ENCODE results near the gene YPEL2.

DNA sequence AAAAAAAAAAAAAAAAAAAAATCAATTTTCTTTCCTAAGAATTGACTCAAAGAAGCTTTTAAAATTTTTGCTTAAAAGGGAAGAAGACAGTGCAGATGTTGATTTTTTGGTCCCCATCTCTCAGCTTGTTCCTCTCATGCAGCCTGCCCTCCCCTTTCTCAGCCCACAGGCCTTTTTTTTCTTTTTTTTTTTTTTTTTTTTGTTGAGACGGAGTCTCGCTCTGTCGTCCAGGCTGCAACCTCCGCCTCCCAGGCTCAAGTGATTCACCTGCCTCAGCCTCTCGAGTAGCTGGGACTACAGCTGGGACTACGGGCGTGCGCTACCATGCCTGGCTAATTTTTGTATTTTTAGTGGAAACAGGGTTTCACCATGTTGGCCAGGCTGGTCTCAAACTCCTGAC is 17.7 kb downstream of the YPEL2 start:
- TF ChIP-seq CTCF (IDR thresholded peaks at IDR 0.05) (no peak), POLR2AphosphoS5 (IDR thresholded peaks at IDR 0.05; ENCODE audit: low read depth, low read length) (no peak)
- TF ChIP-seq, protein P1, sequence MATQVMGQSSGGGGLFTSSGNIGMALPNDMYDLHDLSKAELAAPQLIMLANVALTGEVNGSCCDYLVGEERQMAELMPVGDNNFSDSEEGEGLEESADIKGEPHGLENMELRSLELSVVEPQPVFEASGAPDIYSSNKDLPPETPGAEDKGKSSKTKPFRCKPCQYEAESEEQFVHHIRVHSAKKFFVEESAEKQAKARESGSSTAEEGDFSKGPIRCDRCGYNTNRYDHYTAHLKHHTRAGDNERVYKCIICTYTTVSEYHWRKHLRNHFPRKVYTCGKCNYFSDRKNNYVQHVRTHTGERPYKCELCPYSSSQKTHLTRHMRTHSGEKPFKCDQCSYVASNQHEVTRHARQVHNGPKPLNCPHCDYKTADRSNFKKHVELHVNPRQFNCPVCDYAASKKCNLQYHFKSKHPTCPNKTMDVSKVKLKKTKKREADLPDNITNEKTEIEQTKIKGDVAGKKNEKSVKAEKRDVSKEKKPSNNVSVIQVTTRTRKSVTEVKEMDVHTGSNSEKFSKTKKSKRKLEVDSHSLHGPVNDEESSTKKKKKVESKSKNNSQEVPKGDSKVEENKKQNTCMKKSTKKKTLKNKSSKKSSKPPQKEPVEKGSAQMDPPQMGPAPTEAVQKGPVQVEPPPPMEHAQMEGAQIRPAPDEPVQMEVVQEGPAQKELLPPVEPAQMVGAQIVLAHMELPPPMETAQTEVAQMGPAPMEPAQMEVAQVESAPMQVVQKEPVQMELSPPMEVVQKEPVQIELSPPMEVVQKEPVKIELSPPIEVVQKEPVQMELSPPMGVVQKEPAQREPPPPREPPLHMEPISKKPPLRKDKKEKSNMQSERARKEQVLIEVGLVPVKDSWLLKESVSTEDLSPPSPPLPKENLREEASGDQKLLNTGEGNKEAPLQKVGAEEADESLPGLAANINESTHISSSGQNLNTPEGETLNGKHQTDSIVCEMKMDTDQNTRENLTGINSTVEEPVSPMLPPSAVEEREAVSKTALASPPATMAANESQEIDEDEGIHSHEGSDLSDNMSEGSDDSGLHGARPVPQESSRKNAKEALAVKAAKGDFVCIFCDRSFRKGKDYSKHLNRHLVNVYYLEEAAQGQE (IDR thresholded peaks at IDR 0.05; ENCODE audit: insufficient read depth in 1 of 2, low read depth in 2 of 2, low read length in 1 of 2), result no peak

Measured in Panc1 (cell line).